ENCODE data around the gene CHRNA9. TPM values are rescaled to one million over a fixed set of nuclear protein-coding genes. Genes with fewer than 3 reads are reported as not detected.

Gene CHRNA9
- total and polyA plus RNA-seq, 5 donors from 2014 or later: 0.13 to 0.69 (median 0.37) TPM; not detected in 1

DNA sequence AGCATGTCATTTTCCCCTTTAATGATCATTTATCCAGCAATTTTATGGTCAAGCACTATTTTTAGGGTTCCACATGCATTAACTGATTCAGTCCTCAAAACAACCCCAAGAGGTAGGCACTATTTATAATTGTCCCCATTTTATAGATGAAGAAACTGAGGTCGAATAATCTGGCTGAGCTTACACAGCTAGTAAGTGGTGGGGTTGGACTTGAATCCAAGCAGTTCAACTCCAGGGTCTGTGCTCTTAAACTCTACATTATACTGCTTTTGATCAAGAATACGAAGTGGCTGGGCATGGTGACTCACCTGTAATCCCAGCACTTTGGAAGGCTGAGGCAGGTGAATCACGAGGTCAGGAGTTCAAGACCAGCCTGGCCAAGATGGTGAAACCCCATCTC lies 3.2 kb upstream of the CHRNA9 start:
- DNase-seq: no peak
- H3K9me3 Mint-ChIP-seq: no peaks in the 10 kb centered on the region
- H3K4me3 Mint-ChIP-seq: no peak overlapping the region
- no peak overlapping the region for H3K4me3 ChIP-seq (ENCODE audit: low read depth, low read length)
- H3K27ac Mint-ChIP-seq: no peak overlapping the region
- no peak for ATAC-seq (ENCODE audit: low read depth in 2 of 2)
- no peaks in the 10 kb centered on the region for H3K36me3 ChIP-seq (ENCODE audit: control insufficient read depth, insufficient read depth, low read length)
- H3K4me1 ChIP-seq (ENCODE audit: control insufficient read depth, insufficient read depth, low read length, poor library complexity, severe bottlenecking): no peaks in the 10 kb centered on the region
- no peaks in the 10 kb centered on the region for H3K9me3 ChIP-seq (ENCODE audit: control insufficient read depth in 2 of 2, low read length in 2 of 2)
- no peak overlapping the region for H3K27ac ChIP-seq (ENCODE audit: insufficient read depth, low read length, poor library complexity, severe bottlenecking)
- H3K27me3 ChIP-seq (ENCODE audit: control insufficient read depth, insufficient read depth, low read length): peaks cover 7% of the 10 kb centered on the region
- H3K4me1 Mint-ChIP-seq: peaks cover 0 to 3% (median 0%) of the 10 kb centered on the region in 4 donors
- peaks cover 21% of the 10 kb centered on the region for H3K27me3 Mint-ChIP-seq
- peaks cover 4% of the 10 kb centered on the region for H3K36me3 Mint-ChIP-seq

DNA sequence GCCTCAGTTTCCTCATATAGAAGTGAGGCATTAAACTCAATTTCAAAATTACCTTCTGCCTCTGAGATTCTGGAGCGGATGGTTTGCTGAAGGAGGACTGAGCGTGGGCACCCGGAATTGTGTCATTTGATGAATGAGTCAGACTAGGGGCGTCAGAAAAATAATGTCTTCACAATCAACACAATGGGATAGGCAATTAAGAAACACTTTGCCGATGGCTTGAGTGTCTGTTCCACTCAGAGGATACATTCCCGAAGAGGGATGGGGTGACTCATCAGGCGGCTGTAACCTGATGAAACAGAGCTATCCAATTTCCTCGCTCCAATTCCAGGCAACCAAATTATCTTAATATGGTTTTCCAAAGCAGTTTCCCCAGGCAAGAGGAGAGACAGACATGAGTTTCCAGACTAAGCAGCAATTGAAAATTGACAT lies 1.2 kb upstream of the CHRNA9 start:
- H3K27me3 Mint-ChIP-seq: peaks cover 21% of the 10 kb centered on the region
- ATAC-seq (ENCODE audit: low read depth in 2 of 2): no peak
- no peak for DNase-seq

GRCh38 chr4:40335525-40335894 lies 377 bp downstream of the CHRNA9 start:
- no peak overlapping the region for H3K4me3 ChIP-seq (ENCODE audit: low read depth, low read length)
- Mint-ChIP-seq H3K36me3 (no peaks in the 10 kb centered on the region), H3K9me3 (peaks cover 0 to 2% (median 0%) of the 10 kb centered on the region in 7 donors), H3K27me3 (peaks cover 16% of the 10 kb centered on the region), H3K27ac (peak overlapping the region in 1 of 3 donors; percentile 57), H3K4me3 (no peak overlapping the region), H3K4me1 (no peaks in the 10 kb centered on the region)
- no peak for ATAC-seq (ENCODE audit: low read depth in 2 of 2)
- H3K4me1 ChIP-seq (ENCODE audit: control insufficient read depth, insufficient read depth, low read length, poor library complexity, severe bottlenecking): no peaks in the 10 kb centered on the region
- H3K36me3 ChIP-seq (ENCODE audit: control insufficient read depth, insufficient read depth, low read length): no peaks in the 10 kb centered on the region
- no peak overlapping the region for H3K27ac ChIP-seq (ENCODE audit: insufficient read depth, low read length, poor library complexity, severe bottlenecking)
- DNase-seq: no peak
- H3K27me3 ChIP-seq (ENCODE audit: control insufficient read depth, insufficient read depth, low read length): peaks cover 9% of the 10 kb centered on the region
- H3K9me3 ChIP-seq (ENCODE audit: control insufficient read depth in 2 of 2, low read length in 2 of 2): no peaks in the 10 kb centered on the region

More for the DNA sequence above, 1.2 kb upstream of the CHRNA9 start:
- no peaks in the 10 kb centered on the region for H3K36me3 ChIP-seq (ENCODE audit: control insufficient read depth, insufficient read depth, low read length)
- Mint-ChIP-seq H3K27ac (no peak overlapping the region), H3K9me3 (no peaks in the 10 kb centered on the region), H3K4me1 (no peaks in the 10 kb centered on the region), H3K4me3 (no peak overlapping the region), H3K36me3 (peaks cover under 1% of the 10 kb centered on the region)
- no peaks in the 10 kb centered on the region for H3K4me1 ChIP-seq (ENCODE audit: control insufficient read depth, insufficient read depth, low read length, poor library complexity, severe bottlenecking)
- H3K4me3 ChIP-seq (ENCODE audit: low read depth, low read length): no peak overlapping the region
- H3K9me3 ChIP-seq (ENCODE audit: control insufficient read depth in 2 of 2, low read length in 2 of 2): no peaks in the 10 kb centered on the region
- peaks cover 7% of the 10 kb centered on the region for H3K27me3 ChIP-seq (ENCODE audit: control insufficient read depth, insufficient read depth, low read length)
- no peak overlapping the region for H3K27ac ChIP-seq (ENCODE audit: insufficient read depth, low read length, poor library complexity, severe bottlenecking)

DNA sequence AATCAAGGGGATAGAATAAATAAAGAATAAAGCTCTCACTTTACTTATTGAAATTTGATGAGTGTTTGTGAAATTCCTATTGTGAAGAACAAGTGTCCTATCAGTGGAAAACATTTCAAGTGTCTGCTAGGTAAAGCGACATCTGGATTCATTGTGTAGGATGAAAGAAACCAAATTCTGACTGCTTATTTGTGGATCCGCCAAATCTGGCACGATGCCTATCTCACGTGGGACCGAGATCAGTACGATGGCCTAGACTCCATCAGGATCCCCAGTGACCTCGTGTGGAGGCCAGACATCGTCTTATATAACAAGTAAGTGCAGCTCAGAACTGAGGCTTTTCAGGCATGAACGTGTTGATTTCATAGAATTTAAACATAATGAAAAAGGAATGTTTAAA lies 1.9 kb downstream of the CHRNA9 start:
- no peak overlapping the region for H3K4me3 Mint-ChIP-seq
- H3K27me3 ChIP-seq (ENCODE audit: control insufficient read depth, insufficient read depth, low read length): peaks cover 10% of the 10 kb centered on the region
- ATAC-seq (ENCODE audit: low read depth in 2 of 2) (no peak), DNase-seq (no peak)
- no peaks in the 10 kb centered on the region for H3K9me3 ChIP-seq (ENCODE audit: control insufficient read depth in 2 of 2, low read length in 2 of 2)
- peaks cover 0 to 4% (median 0%) of the 10 kb centered on the region in 7 donors for H3K9me3 Mint-ChIP-seq
- H3K36me3 ChIP-seq (ENCODE audit: control insufficient read depth, insufficient read depth, low read length): no peaks in the 10 kb centered on the region
- no peaks in the 10 kb centered on the region for H3K4me1 ChIP-seq (ENCODE audit: control insufficient read depth, insufficient read depth, low read length, poor library complexity, severe bottlenecking)
- no peaks in the 10 kb centered on the region for H3K36me3 Mint-ChIP-seq
- no peaks in the 10 kb centered on the region for H3K4me1 Mint-ChIP-seq
- no peak overlapping the region for H3K27ac Mint-ChIP-seq
- peaks cover 13% of the 10 kb centered on the region for H3K27me3 Mint-ChIP-seq
- H3K27ac ChIP-seq (ENCODE audit: insufficient read depth, low read length, poor library complexity, severe bottlenecking): no peak overlapping the region
- H3K4me3 ChIP-seq (ENCODE audit: low read depth, low read length): no peak overlapping the region

- Histone ChIP-seq H3K9me3 (ENCODE audit: control insufficient read depth in 2 of 2, low read length in 2 of 2) (no peaks in the 10 kb centered on the region), H3K36me3 (ENCODE audit: control insufficient read depth, insufficient read depth, low read length) (no peaks in the 10 kb centered on the region), H3K4me3 (ENCODE audit: low read depth, low read length) (no peak overlapping the region), H3K27me3 (ENCODE audit: control insufficient read depth, insufficient read depth, low read length) (peaks cover 10% of the 10 kb centered on the region), H3K4me1 (ENCODE audit: control insufficient read depth, insufficient read depth, low read length, poor library complexity, severe bottlenecking) (no peaks in the 10 kb centered on the region), H3K27ac (ENCODE audit: insufficient read depth, low read length, poor library complexity, severe bottlenecking) (no peak overlapping the region)
- Mint-ChIP-seq H3K36me3 (no peaks in the 10 kb centered on the region), H3K4me1 (no peaks in the 10 kb centered on the region), H3K27me3 (peaks cover 13% of the 10 kb centered on the region), H3K27ac (no peak overlapping the region), H3K4me3 (no peak overlapping the region), H3K9me3 (peaks cover 0 to 6% (median 3%) of the 10 kb centered on the region in 7 donors)
- ATAC-seq (ENCODE audit: low read depth in 2 of 2): no peak
- peak in 1 of 3 donors; percentile 35 for DNase-seq
Measured at GRCh38 chr4:40337523-40337922, 2.4 kb downstream of the CHRNA9 start.

DNA sequence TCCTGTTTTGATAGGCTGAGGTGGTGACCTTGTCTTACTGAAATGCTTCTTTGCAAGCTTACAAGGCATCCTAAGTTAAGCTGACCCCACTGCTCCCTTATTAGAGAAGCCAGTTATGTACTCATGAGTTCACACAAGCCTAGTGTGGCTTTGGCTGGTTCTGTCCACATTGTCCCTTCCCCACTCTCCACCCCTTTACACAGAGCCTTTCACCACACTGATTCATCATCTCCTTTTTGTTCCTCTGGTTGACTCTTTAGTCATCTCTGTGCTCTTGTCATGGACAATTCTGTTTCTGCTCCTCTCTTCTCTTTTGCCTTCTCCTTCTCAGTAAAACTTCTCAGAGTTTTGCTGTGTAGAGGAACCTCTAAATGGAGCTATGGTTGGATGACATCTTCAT lies 4.9 kb downstream of the CHRNA9 start:
- Histone ChIP-seq H3K27me3 (ENCODE audit: control insufficient read depth, insufficient read depth, low read length) (peaks cover 5% of the 10 kb centered on the region), H3K4me3 (ENCODE audit: low read depth, low read length) (no peak overlapping the region), H3K4me1 (ENCODE audit: control insufficient read depth, insufficient read depth, low read length, poor library complexity, severe bottlenecking) (no peaks in the 10 kb centered on the region), H3K36me3 (ENCODE audit: control insufficient read depth, insufficient read depth, low read length) (no peaks in the 10 kb centered on the region), H3K9me3 (ENCODE audit: control insufficient read depth in 2 of 2, low read length in 2 of 2) (no peaks in the 10 kb centered on the region), H3K27ac (ENCODE audit: insufficient read depth, low read length, poor library complexity, severe bottlenecking) (no peak overlapping the region)
- Mint-ChIP-seq H3K27ac (peak overlapping the region in 1 of 3 donors; percentile 21), H3K9me3 (peaks cover 0 to 10% (median 5%) of the 10 kb centered on the region in 7 donors), H3K27me3 (peaks cover 23% of the 10 kb centered on the region), H3K36me3 (peaks cover 3% of the 10 kb centered on the region), H3K4me1 (no peaks in the 10 kb centered on the region), H3K4me3 (no peak overlapping the region)
- ATAC-seq (ENCODE audit: low read depth in 2 of 2) (no peak), DNase-seq (no peak)

- no peak overlapping the region for H3K4me3 Mint-ChIP-seq
- H3K27ac Mint-ChIP-seq: no peak overlapping the region
- Histone ChIP-seq H3K27ac (ENCODE audit: insufficient read depth, low read length, poor library complexity, severe bottlenecking) (no peak overlapping the region), H3K4me1 (ENCODE audit: control insufficient read depth, insufficient read depth, low read length, poor library complexity, severe bottlenecking) (no peaks in the 10 kb centered on the region), H3K4me3 (ENCODE audit: low read depth, low read length) (no peak overlapping the region), H3K9me3 (ENCODE audit: control insufficient read depth in 2 of 2, low read length in 2 of 2) (no peaks in the 10 kb centered on the region), H3K36me3 (ENCODE audit: control insufficient read depth, insufficient read depth, low read length) (no peaks in the 10 kb centered on the region), H3K27me3 (ENCODE audit: control insufficient read depth, insufficient read depth, low read length) (peaks cover 2% of the 10 kb centered on the region)
- ATAC-seq (ENCODE audit: low read depth in 2 of 2) (no peak), DNase-seq (no peak)
- peaks cover 21% of the 10 kb centered on the region for H3K27me3 Mint-ChIP-seq
- H3K9me3 Mint-ChIP-seq: peaks cover 0 to 6% (median 3%) of the 10 kb centered on the region in 7 donors
- H3K4me1 Mint-ChIP-seq: peaks cover 0 to 7% (median 0%) of the 10 kb centered on the region in 4 donors
- peaks cover 6% of the 10 kb centered on the region for H3K36me3 Mint-ChIP-seq
Measured at GRCh38 chr4:40347472-40347871, 12.3 kb downstream of the CHRNA9 start.

GRCh38 chr4:40348000-40348399 lies 12.9 kb downstream of the CHRNA9 start:
- ATAC-seq (ENCODE audit: low read depth in 2 of 2) (no peak), DNase-seq (no peak)
- peaks cover 2% of the 10 kb centered on the region for H3K27me3 ChIP-seq (ENCODE audit: control insufficient read depth, insufficient read depth, low read length)
- Mint-ChIP-seq H3K4me1 (peaks cover 0 to 7% (median 0%) of the 10 kb centered on the region in 4 donors), H3K27ac (no peak overlapping the region), H3K9me3 (peaks cover 0 to 4% (median 2%) of the 10 kb centered on the region in 7 donors), H3K36me3 (peaks cover 6% of the 10 kb centered on the region), H3K4me3 (no peak overlapping the region), H3K27me3 (peaks cover 21% of the 10 kb centered on the region)
- no peaks in the 10 kb centered on the region for H3K36me3 ChIP-seq (ENCODE audit: control insufficient read depth, insufficient read depth, low read length)
- H3K27ac ChIP-seq (ENCODE audit: insufficient read depth, low read length, poor library complexity, severe bottlenecking): no peak overlapping the region
- H3K4me1 ChIP-seq (ENCODE audit: control insufficient read depth, insufficient read depth, low read length, poor library complexity, severe bottlenecking): no peaks in the 10 kb centered on the region
- H3K9me3 ChIP-seq (ENCODE audit: control insufficient read depth in 2 of 2, low read length in 2 of 2): no peaks in the 10 kb centered on the region
- no peak overlapping the region for H3K4me3 ChIP-seq (ENCODE audit: low read depth, low read length)
